Esophagus muscularis mucosa (tissue), 4 donors: Measurements from ENCODE around the gene RERG. TPM values are rescaled to one million over a fixed set of nuclear protein-coding genes. Genes with fewer than 3 reads are reported as not detected.

ENCODE experiments used
- DNase-seq: peaks from one replicate; pipeline ENCODE4 v3.0.0-alpha.2; 2017; ENCODE audit errors: extremely low spot score
- H3K27ac ChIP-seq, 4 donors: fragments of 200-600 bp; sonication (generic); replicated peaks in 1 of 4; 1 replicate in 3 of 4; 2 replicates in 1 of 4; pipeline ENCODE4 v1.5.1; 2016 to 2019; ENCODE audit warnings: mild to moderate bottlenecking in 1 of 4
- H3K27me3 ChIP-seq, 4 donors: fragments of 200-600 bp; sonication (generic); one replicate each; pipeline versions ENCODE4 v1.5.1 to v1.6.0; 2016 to 2019
- H3K36me3 ChIP-seq, 4 donors: fragments of 200-600 bp; sonication (generic); one replicate each; pipeline ENCODE4 v1.5.1; 2016 to 2019
- H3K4me1 ChIP-seq, 4 donors: fragments of 200-600 bp; sonication (generic); one replicate each; pipeline ENCODE4 v1.5.1; 2016 to 2019
- H3K4me3 ChIP-seq, 4 donors: fragments of 200-600 bp; sonication (generic); 1 replicate in 2 of 4; 2 replicates in 2 of 4; pipeline ENCODE4 v1.5.1; 2016 to 2019; ENCODE audit warnings: mild to moderate bottlenecking in 4 of 4, moderate library complexity in 1 of 4
- H3K9me3 ChIP-seq, 4 donors: fragments of 200-600 bp; sonication (generic); 1 replicate in 3 of 4; 2 replicates in 1 of 4; pipeline ENCODE4 v1.5.1; 2016 to 2019
- EP300 ChIP-seq: sonication (generic); formaldehyde crosslinking; IDR thresholded peaks from one replicate; pipeline ENCODE4 v1.6.1; 2017; ENCODE audit warnings: antibody characterized with exemption
- POLR2A ChIP-seq: fragments of 450-650 bp; IDR thresholded peaks from one replicate; pipeline ENCODE4 v1.6.1; 2017; ENCODE audit warnings: antibody characterized with exemption, moderate library complexity, mild to moderate bottlenecking, low read depth
- POLR2AphosphoS5 ChIP-seq, 2 donors: sonication (generic); formaldehyde crosslinking; IDR thresholded peaks; one replicate each; pipeline ENCODE4 v1.6.1; 2017; ENCODE audit warnings: antibody characterized with exemption in 2 of 2
- whole genome bisulfite sequencing: methylation state at CpG from one replicate; pipeline ENCODE4 v1.1.5; 2018; 5-methylcytosine and 5-hydroxymethylcytosine counted together
- intact Hi-C: fragments of 100-400 bp; cut with DNase I; formaldehyde crosslinking; loops from one replicate; pipeline ENCODE4 v1.15.1; 2023
- total RNA-seq, 4 donors: library from RNA; depleted of rRNA; stranded (reverse); fragments of >200 nt; gene quantifications; one replicate each; pipeline versions ENCODE4 v1.1.0 to v1.2.1, GENCODE V29; 2016
- TF ChIP-seq, protein P1 (sequence below), 3 experiments: fragments of 200-600 bp in 2 of 3; fragments of 450-650 bp in 1 of 3; sonication (generic) in 2 of 3; IDR thresholded peaks; one replicate each; pipeline ENCODE4 v1.5.1; 2017 to 2019; ENCODE audit warnings: antibody characterized with exemption in 3 of 3, mild to moderate bottlenecking in 2 of 3, moderate library complexity in 1 of 3

Gene RERG
- total RNA-seq, 4 donors from 2014 or later = 5.0 to 15.4 (median 12.7) TPM

DNA sequence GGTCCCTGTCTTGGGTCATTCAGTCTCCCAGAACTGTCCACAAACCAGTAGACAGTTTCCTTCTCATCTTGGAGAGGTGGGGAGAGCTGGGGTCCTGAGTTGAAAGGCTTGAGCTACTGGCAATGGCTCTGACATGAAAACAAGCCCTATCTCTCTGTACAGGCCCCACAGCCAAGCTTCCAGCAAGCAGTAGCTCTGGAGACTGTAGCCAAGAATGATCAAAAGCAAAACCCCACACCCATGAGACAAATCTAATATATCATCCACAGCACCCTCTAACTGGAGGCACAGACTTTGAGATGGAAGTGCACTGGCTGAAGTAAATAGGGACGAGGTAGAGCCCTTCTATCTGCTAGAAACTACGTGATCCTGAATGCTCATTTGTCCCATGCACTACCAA, 40.9 kb downstream of the RERG start:
- peaks cover 0 to 46% (median 19%) of the 10 kb centered on the region in 4 donors for H3K4me1 ChIP-seq
- H3K36me3 ChIP-seq = no peaks in the 10 kb centered on the region
- intact Hi-C loops = no loop called here
- 86% methylated on average over 2 of the region's 2 CpGs for WGBS
- H3K27ac ChIP-seq = peak overlapping the region in 2 of 4 donors; percentile 44 to 59
- no peaks in the 10 kb centered on the region for H3K27me3 ChIP-seq
- H3K9me3 ChIP-seq = no peaks in the 10 kb centered on the region
- H3K4me3 ChIP-seq = no peak overlapping the region
- no peak for DNase-seq
- TF ChIP-seq, protein P1, sequence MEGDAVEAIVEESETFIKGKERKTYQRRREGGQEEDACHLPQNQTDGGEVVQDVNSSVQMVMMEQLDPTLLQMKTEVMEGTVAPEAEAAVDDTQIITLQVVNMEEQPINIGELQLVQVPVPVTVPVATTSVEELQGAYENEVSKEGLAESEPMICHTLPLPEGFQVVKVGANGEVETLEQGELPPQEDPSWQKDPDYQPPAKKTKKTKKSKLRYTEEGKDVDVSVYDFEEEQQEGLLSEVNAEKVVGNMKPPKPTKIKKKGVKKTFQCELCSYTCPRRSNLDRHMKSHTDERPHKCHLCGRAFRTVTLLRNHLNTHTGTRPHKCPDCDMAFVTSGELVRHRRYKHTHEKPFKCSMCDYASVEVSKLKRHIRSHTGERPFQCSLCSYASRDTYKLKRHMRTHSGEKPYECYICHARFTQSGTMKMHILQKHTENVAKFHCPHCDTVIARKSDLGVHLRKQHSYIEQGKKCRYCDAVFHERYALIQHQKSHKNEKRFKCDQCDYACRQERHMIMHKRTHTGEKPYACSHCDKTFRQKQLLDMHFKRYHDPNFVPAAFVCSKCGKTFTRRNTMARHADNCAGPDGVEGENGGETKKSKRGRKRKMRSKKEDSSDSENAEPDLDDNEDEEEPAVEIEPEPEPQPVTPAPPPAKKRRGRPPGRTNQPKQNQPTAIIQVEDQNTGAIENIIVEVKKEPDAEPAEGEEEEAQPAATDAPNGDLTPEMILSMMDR (IDR thresholded peaks at IDR 0.05) = no peak
- no peak for TF ChIP-seq POLR2A
- TF ChIP-seq POLR2AphosphoS5 (IDR thresholded peaks at IDR 0.05) = no peak
- TF ChIP-seq EP300 = no peak

DNA sequence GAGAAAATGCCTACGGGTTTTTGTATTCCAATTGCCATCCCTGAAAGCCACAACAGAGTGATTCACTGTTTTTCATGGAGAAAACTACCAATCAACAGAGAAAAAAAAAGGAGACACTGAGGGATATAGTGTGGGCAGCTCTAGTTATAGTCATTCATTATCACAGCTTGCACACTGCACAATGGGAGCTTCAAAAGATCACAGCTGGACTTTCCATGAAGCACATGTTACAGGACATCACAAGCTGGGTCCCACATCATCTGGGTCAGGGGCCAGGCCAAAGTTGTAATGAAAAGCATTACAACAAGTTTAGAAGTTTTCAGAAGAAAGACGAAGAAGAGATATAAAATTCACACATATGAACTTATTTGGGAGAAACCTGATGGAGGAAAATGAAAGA, 41.5 kb downstream of the RERG start:
- 72% methylated on average over 2 of the region's 2 CpGs for WGBS
- TF ChIP-seq EP300 = no peak
- TF ChIP-seq POLR2AphosphoS5 (IDR thresholded peaks at IDR 0.05) = no peak
- TF ChIP-seq POLR2A = no peak
- TF ChIP-seq, protein P1 (IDR thresholded peaks at IDR 0.05) = no peak
- H3K4me1 ChIP-seq = peaks cover 0 to 44% (median 19%) of the 10 kb centered on the region in 4 donors
- H3K27me3 ChIP-seq = no peaks in the 10 kb centered on the region
- DNase-seq = no peak
- peak overlapping the region in 1 of 4 donors; percentile 59 for H3K27ac ChIP-seq
- intact Hi-C loops = no loop called here
- H3K9me3 ChIP-seq = no peaks in the 10 kb centered on the region
- H3K4me3 ChIP-seq = no peak overlapping the region
- no peaks in the 10 kb centered on the region for H3K36me3 ChIP-seq

DNA sequence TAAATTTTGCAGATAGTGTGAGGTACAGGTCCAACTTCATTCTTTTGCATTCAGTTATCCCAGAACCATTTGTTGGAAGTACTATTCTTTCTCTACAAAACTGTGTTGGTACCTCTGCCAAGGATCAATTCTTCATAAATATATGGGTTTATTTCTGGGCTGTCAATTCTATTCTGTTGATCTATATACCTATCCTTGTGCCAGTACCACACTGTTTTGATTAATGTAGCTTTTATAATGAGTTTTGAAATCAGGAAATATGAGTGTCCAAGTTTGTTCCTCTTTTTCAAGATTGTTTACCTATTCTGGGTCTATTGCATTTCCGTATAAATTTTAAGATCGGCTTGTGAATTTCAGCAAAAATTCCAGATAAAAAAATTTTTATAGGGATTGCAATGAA, 48.1 kb downstream of the RERG start:
- Histone ChIP-seq H3K4me3 (no peak overlapping the region), H3K4me1 (peaks cover 0 to 11% (median 3%) of the 10 kb centered on the region in 4 donors), H3K9me3 (no peaks in the 10 kb centered on the region), H3K27ac (no peak overlapping the region), H3K27me3 (no peaks in the 10 kb centered on the region), H3K36me3 (no peaks in the 10 kb centered on the region)
- DNase-seq = no peak
- intact Hi-C loops = no loop called here
- TF ChIP-seq POLR2AphosphoS5 (IDR thresholded peaks at IDR 0.05) (no peak), EP300 (no peak), POLR2A (no peak)
- TF ChIP-seq, protein P1 (IDR thresholded peaks at IDR 0.05) = no peak
- 97% methylated on average over 2 of the region's 2 CpGs for WGBS

DNA sequence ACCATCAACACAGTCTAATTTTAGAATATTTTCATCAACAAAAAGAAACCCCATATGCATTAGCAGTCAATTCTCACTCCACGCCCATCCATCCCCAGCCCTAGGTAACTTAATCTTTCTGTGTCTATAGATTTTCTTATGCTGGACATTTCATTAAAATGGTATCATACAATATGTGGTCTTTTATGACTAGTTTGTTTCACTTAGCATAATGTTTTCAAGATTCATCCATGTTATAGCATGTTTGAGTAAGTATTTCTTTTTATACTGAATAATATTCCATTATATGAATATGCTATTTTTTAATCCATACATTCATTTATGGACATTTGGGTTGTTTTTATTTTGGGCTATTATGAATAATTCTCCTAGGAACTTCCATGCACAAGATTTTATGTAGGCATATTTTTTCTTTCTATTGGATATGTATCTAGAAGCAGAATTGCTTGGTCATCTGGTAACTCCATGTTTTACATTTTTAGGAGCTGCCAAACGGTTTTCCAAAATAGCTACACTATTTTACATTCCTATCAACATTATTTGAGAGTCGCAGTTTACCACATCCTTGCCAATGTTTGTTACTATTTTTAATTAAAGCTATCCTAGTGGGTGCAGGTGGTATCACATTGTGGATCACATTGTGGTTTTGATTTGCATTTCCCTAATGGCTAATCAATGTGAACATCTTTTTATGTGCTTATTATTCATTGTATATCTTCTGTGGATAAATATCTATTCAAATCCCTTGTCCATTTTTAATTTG, 49.0 kb downstream of the RERG start:
- Histone ChIP-seq H3K4me3 (no peak overlapping the region), H3K36me3 (no peaks in the 10 kb centered on the region), H3K9me3 (no peaks in the 10 kb centered on the region), H3K27ac (no peak overlapping the region), H3K27me3 (no peaks in the 10 kb centered on the region), H3K4me1 (peaks cover 0 to 6% (median 4%) of the 10 kb centered on the region in 4 donors)
- TF ChIP-seq POLR2A (no peak), EP300 (no peak), POLR2AphosphoS5 (IDR thresholded peaks at IDR 0.05) (no peak)
- TF ChIP-seq, protein P1 (IDR thresholded peaks at IDR 0.05) = no peak
- 82% methylated on average over 3 of the region's 3 CpGs for WGBS
- no peak for DNase-seq
- intact Hi-C loops = no loop called here
